K562 (cell line): Measurements from ENCODE around the gene ATP6V1G2. TPM values are rescaled to one million over a fixed set of nuclear protein-coding genes. Genes with fewer than 3 reads are reported as not detected.

Experiments used
- KAT7 ChIP-seq: sonication (generic); formaldehyde crosslinking; IDR thresholded peaks from 2 replicates; pipeline ENCODE4 v1.8.0; 2022; ENCODE audit warnings: missing genetic modification reagents, mild to moderate bottlenecking, borderline replicate concordance
- KAT8 ChIP-seq: fragments of 450-650 bp; IDR thresholded peaks from 2 replicates; pipeline ENCODE4 v1.6.1; 2016; ENCODE audit warnings: low read depth, mild to moderate bottlenecking
- MAFK ChIP-seq: IDR thresholded peaks from 2 replicates; pipeline ENCODE4 v1.6.1; 2011; ENCODE audit warnings: low read length, improper control_type of control experiment
- POLR2AphosphoS2 ChIP-seq: IDR thresholded peaks from 2 replicates; pipeline ENCODE4 v1.6.1; 2012; ENCODE audit warnings: low read length, improper control_type of control experiment
- RAD21 ChIP-seq, 2 experiments: fragments of 250-450 bp in 1 of 2; fragments of 450-650 bp in 1 of 2; sonication (Bioruptor Pico) in 1 of 2; formaldehyde crosslinking in 1 of 2; IDR thresholded peaks in 1 of 2; conservative IDR thresholded peaks in 1 of 2; 2 replicates each; pipeline versions ENCODE4 v1.4.0 to v1.8.0; 2020 to 2022; ENCODE audit warnings: mild to moderate bottlenecking in 2 of 2, moderate library complexity in 1 of 2
- RBFOX2 ChIP-seq: fragments of 200-400 bp; formaldehyde crosslinking; IDR thresholded peaks from 2 replicates; pipeline ENCODE4 v1.6.1; 2017; ENCODE audit warnings: low read depth, mild to moderate bottlenecking, low read length, moderate library complexity
- RBM22 ChIP-seq: fragments of 200-400 bp; formaldehyde crosslinking; IDR thresholded peaks from 2 replicates; pipeline ENCODE4 v1.6.1; 2018; ENCODE audit warnings: low read length, low read depth; ENCODE audit not compliant: poor library complexity, severe bottlenecking
- SRF ChIP-seq, 2 experiments: fragments of 250-450, 450-650 bp in 1 of 2; sonication (Bioruptor Pico) in 1 of 2; sonication (generic) in 1 of 2; formaldehyde crosslinking; IDR thresholded peaks; 2 replicates each; pipeline versions ENCODE4 v1.5.0 to v1.5.1; 2020 to 2022; ENCODE audit warnings: mild to moderate bottlenecking in 1 of 2, missing genetic modification reagents in 1 of 2
- polyA plus RNA-seq, 8 experiments: library from polyadenylated mRNA; depleted of rRNA in 4 of 8; stranded (reverse) in 5 of 8; unstranded in 3 of 8; fragments of >200 nt; fragmentation: Nextera tagmentation in 2 of 8; fragmentation: Illumina TruSeq in 1 of 8; extraction: Ambion mirVana in 2 of 8; extraction: Trizol in 1 of 8; gene quantifications; 2 replicates each; pipeline versions ENCODE4 v1.2.1 to v1.2.3, GENCODE V29; 2011 to 2014; ENCODE audit warnings: inconsistent platforms in 1 of 8, missing spikeins in 1 of 8
- total RNA-seq, 7 experiments: library from RNA; depleted of rRNA in 6 of 7; stranded (reverse); fragments of >200 nt in 6 of 7; fragmentation: Illumina TruSeq in 2 of 7; extraction: Trizol in 2 of 7; gene quantifications; 2 replicates each; pipeline versions ENCODE4 v1.2.1 to v1.2.3, GENCODE V29; 2011 to 2021; ENCODE audit warnings: low replicate concordance in 1 of 7
- TF ChIP-seq, protein P1 (sequence below), 2 experiments: fragments of 450-650 bp; formaldehyde crosslinking in 1 of 2; IDR thresholded peaks; 2 replicates each; pipeline versions ENCODE4 v1.4.0 to v1.6.1; 2014 to 2020; ENCODE audit warnings: mild to moderate bottlenecking in 2 of 2, borderline replicate concordance in 1 of 2, low read depth in 1 of 2
- TF ChIP-seq, protein P2 (sequence below): fragments of 450-650 bp; IDR thresholded peaks from 2 replicates; pipeline ENCODE4 v1.6.1; 2016; ENCODE audit warnings: low read depth, mild to moderate bottlenecking, moderate library complexity
- TF ChIP-seq, protein P3 (sequence below): sonication (generic); formaldehyde crosslinking; IDR thresholded peaks from 2 replicates; pipeline ENCODE4 v1.8.1; 2023; ENCODE audit warnings: mild to moderate bottlenecking, missing genetic modification reagents
- TF ChIP-seq, protein P4 (sequence below): sonication (generic); IDR thresholded peaks from 2 replicates; pipeline ENCODE4 v1.6.1; 2016
- TF ChIP-seq, protein P5 (sequence below): fragments of 450-650 bp; conservative IDR thresholded peaks from 2 replicates; pipeline ENCODE4 v1.6.1; 2016; ENCODE audit warnings: missing genetic modification characterization, low read depth, mild to moderate bottlenecking, control low read depth, missing compliant biosample characterization

The ATP6V1G2 gene
- total and polyA plus RNA-seq, 9 of the 15 experiments (the other 6 are each of a cell fraction or from before 2014, with no cell fraction given), result 0.14 to 1.5 (median 0.33) TPM

DNA sequence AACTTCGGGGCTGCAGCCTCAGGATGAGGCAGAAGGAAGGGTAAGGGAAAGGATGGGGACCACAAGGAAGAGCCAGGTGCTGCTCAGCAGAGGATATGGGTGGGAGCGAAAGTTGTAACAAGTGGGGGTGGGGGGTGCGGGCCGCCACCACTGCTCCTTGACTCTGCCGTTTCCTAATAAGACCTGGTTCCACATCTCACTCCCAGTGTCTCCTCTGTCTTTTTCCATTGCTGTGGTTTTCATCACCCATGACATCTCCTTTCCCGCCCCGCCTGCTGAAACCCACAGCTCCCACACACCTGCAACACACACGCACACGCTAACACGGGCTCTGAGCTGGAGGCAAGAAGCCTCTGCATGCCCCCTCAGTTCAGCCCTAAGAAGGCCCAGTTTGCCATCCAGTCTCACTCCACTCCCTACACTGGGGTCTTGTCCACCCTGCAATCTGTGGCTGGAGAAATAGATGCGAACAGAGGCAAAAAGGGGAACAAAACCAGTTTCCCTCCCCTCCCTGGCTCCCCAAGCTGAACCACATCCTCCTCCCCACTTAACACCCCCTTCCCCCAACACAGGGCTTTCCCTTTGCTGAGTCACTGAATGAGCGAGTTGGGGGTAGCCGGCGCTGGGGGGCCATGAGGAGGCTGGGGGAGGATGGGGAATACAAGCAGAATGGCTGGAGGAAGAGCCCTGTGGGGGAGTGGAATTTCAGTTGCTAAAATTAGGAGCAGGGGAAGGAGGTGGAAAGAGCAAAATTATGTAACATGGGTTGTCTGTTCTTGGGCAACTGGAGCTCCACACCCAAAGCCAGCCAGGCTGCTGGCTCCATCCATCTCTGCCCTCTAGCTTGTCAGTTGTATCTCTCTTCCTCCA is 12.5 kb upstream of the ATP6V1G2 start (continued):
- TF ChIP-seq, protein P1, sequence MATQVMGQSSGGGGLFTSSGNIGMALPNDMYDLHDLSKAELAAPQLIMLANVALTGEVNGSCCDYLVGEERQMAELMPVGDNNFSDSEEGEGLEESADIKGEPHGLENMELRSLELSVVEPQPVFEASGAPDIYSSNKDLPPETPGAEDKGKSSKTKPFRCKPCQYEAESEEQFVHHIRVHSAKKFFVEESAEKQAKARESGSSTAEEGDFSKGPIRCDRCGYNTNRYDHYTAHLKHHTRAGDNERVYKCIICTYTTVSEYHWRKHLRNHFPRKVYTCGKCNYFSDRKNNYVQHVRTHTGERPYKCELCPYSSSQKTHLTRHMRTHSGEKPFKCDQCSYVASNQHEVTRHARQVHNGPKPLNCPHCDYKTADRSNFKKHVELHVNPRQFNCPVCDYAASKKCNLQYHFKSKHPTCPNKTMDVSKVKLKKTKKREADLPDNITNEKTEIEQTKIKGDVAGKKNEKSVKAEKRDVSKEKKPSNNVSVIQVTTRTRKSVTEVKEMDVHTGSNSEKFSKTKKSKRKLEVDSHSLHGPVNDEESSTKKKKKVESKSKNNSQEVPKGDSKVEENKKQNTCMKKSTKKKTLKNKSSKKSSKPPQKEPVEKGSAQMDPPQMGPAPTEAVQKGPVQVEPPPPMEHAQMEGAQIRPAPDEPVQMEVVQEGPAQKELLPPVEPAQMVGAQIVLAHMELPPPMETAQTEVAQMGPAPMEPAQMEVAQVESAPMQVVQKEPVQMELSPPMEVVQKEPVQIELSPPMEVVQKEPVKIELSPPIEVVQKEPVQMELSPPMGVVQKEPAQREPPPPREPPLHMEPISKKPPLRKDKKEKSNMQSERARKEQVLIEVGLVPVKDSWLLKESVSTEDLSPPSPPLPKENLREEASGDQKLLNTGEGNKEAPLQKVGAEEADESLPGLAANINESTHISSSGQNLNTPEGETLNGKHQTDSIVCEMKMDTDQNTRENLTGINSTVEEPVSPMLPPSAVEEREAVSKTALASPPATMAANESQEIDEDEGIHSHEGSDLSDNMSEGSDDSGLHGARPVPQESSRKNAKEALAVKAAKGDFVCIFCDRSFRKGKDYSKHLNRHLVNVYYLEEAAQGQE (IDR thresholded peaks at IDR 0.05; ENCODE audit: borderline replicate concordance), result no peak
- TF ChIP-seq, protein P1 (CRISPR knock-in tag; IDR thresholded peaks at IDR 0.05; ENCODE audit: low read depth), result no peak
- TF ChIP-seq RBFOX2 (peak; percentile 61), RAD21 (CRISPR knock-in tag; conservative IDR thresholded peaks at IDR 0.05 in 1 of 2, IDR thresholded peaks at IDR 0.05 in 1 of 2) (no peak), RBM22 (no peak), KAT8 (no peak), KAT7 (CRISPR knock-in tag) (no peak), POLR2AphosphoS2 (no peak), SRF (CRISPR knock-in tag; IDR thresholded peaks at IDR 0.05) (no peak), MAFK (peak; percentile 49)
- TF ChIP-seq, protein P2, sequence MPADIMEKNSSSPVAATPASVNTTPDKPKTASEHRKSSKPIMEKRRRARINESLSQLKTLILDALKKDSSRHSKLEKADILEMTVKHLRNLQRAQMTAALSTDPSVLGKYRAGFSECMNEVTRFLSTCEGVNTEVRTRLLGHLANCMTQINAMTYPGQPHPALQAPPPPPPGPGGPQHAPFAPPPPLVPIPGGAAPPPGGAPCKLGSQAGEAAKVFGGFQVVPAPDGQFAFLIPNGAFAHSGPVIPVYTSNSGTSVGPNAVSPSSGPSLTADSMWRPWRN, result no peak
- TF ChIP-seq, protein P3, sequence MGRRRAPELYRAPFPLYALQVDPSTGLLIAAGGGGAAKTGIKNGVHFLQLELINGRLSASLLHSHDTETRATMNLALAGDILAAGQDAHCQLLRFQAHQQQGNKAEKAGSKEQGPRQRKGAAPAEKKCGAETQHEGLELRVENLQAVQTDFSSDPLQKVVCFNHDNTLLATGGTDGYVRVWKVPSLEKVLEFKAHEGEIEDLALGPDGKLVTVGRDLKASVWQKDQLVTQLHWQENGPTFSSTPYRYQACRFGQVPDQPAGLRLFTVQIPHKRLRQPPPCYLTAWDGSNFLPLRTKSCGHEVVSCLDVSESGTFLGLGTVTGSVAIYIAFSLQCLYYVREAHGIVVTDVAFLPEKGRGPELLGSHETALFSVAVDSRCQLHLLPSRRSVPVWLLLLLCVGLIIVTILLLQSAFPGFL, result no peak
- TF ChIP-seq, protein P4, sequence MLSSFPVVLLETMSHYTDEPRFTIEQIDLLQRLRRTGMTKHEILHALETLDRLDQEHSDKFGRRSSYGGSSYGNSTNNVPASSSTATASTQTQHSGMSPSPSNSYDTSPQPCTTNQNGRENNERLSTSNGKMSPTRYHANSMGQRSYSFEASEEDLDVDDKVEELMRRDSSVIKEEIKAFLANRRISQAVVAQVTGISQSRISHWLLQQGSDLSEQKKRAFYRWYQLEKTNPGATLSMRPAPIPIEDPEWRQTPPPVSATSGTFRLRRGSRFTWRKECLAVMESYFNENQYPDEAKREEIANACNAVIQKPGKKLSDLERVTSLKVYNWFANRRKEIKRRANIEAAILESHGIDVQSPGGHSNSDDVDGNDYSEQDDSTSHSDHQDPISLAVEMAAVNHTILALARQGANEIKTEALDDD, result 0 out of 2 replicates have a peak, but pooled peaks have one; percentile 20
- TF ChIP-seq, protein P5, sequence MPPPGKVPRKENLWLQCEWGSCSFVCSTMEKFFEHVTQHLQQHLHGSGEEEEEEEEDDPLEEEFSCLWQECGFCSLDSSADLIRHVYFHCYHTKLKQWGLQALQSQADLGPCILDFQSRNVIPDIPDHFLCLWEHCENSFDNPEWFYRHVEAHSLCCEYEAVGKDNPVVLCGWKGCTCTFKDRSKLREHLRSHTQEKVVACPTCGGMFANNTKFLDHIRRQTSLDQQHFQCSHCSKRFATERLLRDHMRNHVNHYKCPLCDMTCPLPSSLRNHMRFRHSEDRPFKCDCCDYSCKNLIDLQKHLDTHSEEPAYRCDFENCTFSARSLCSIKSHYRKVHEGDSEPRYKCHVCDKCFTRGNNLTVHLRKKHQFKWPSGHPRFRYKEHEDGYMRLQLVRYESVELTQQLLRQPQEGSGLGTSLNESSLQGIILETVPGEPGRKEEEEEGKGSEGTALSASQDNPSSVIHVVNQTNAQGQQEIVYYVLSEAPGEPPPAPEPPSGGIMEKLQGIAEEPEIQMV (tag), result no peak
